PC-9 (cell line): Measurements from ENCODE around the gene PIP5K1B.

Experiments used
- CTCF ChIP-seq: fragments of 200-600 bp; sonication (generic); conservative IDR thresholded peaks from 2 replicates; pipeline ENCODE4 v1.6.1; 2017; ENCODE audit warnings: mixed run types, antibody characterized with exemption, mild to moderate bottlenecking, moderate library complexity
- EZH2 ChIP-seq: fragments of 200-600 bp; sonication (generic); IDR thresholded peaks from 2 replicates; pipeline ENCODE4 v1.8.0; 2017; ENCODE audit warnings: antibody characterized with exemption, low read depth

- TF ChIP-seq CTCF (no peak), EZH2 (no peak)
Measured at GRCh38 chr9:68800836-68801235, 95.8 kb downstream of the PIP5K1B start.
